RWPE1 (cell line): ENCODE results near the gene SLC35F5.

Experiments
- CTCF ChIA-PET: fragments of 350-600 bp; sonication (Branson Sonifier 250); formaldehyde crosslinking; extraction: SDS; loops from one replicate; lab custom pipeline; 2021; lab: Yijun Ruan, JAX
- POLR2A ChIA-PET: fragments of 400-600 bp; formaldehyde crosslinking; extraction: SDS; loops from one replicate; lab custom pipeline; 2020; ENCODE audit warnings: antibody characterized with exemption; ENCODE audit not compliant: low non-redundant PET; lab: Yijun Ruan, JAX
- DNase-seq: peaks from one replicate; pipeline ENCODE4 v3.0.0; 2012; ENCODE audit warnings: low spot score
- H3K27ac ChIP-seq: fragments of 450-650 bp; 2 replicates; pipeline ENCODE4 v1.5.1; 2017
- CTCF ChIP-seq: fragments of 450-650 bp; conservative IDR thresholded peaks from 2 replicates; pipeline ENCODE4 v1.5.1; 2017; ENCODE audit warnings: low read depth, mild to moderate bottlenecking

SLC35F5 gene

GRCh38 chr2:113769555-113769954, 13.1 kb upstream of the SLC35F5 start:
- POLR2A ChIA-PET: interaction anchor here (0.6 to 0.8 kb wide), 2 partner anchors 31 to 1346 kb away, joined by 3 to 5 read pairs; no protein-coding TSS in a partner anchor
- no peak for DNase-seq
- no peak overlapping the region for H3K27ac ChIP-seq
- CTCF ChIA-PET: no interaction called here
- TF ChIP-seq CTCF: no peak

GRCh38 chr2:113768770-113769169, 12.3 kb upstream of the SLC35F5 start:
- no peak for TF ChIP-seq CTCF
- POLR2A ChIA-PET: no interaction called here
- no peak for DNase-seq
- CTCF ChIA-PET: interaction anchor here (0.6 kb wide), 1 partner anchor 169 kb away, joined by 3 read pairs; no protein-coding TSS in a partner anchor
- no peak overlapping the region for H3K27ac ChIP-seq

- CTCF ChIA-PET: no interaction called here
- H3K27ac ChIP-seq: no peak overlapping the region
- POLR2A ChIA-PET: no interaction called here
Measured at GRCh38 chr2:113767811-113768460, 11.5 kb upstream of the SLC35F5 start.

DNA sequence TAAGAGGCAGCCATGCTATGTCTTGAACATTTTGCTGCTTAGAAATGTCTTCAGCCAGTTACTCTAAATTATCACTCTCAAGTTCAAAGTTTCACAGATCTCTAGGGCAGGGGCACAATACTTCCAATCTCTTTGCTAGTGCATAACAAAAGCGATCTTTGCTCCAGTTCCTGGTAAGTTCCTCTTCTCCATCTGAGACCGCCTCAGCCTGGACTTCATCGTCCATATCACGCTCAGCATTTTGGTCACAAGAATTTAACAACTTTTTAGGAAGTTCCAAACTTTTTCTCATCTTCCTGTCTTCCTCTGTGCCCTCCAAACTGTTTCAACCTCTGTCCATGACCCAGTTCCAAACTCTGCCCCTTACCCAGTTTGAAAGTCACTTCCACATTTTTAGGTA, 8.8 kb upstream of the SLC35F5 start:
- DNase-seq: no peak
- H3K27ac ChIP-seq: no peak overlapping the region
- ChIA-PET POLR2A (no interaction called here), CTCF (no interaction called here)
- no peak for TF ChIP-seq CTCF

More at GRCh38 chr2:113767811-113768460, 11.5 kb upstream of the SLC35F5 start:
- no peak for DNase-seq
- TF ChIP-seq CTCF: no peak

GRCh38 chr2:113762377-113763118, 6.1 kb upstream of the SLC35F5 start:
- POLR2A ChIA-PET: no interaction called here
- TF ChIP-seq CTCF: no peak
- CTCF ChIA-PET: no interaction called here
- H3K27ac ChIP-seq: no peak overlapping the region
- no peak for DNase-seq

DNA sequence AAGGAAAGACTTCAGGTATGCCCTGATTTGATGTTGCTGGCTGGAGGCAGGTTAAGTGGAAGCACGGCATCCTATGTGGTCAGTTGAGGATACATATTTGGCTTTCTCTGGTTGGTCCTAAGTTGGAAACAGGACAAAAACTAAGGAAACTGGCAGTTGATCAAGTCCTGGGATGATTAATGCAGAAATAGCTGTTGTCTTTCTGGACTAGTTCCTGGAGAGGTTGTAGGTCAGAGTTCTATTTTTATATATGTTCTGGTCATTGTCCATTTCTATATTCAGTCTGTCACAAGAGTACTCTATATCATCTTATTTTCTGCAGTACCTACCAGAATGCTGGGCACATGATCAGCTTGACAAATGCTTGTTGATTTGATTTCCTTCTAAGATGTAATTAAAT, 4.0 kb upstream of the SLC35F5 start:
- ChIA-PET POLR2A (no interaction called here), CTCF (no interaction called here)
- H3K27ac ChIP-seq: no peak overlapping the region
- DNase-seq: no peak
- TF ChIP-seq CTCF: no peak
